CD4-positive, alpha-beta T cell (primary cell): ENCODE measurements around the gene OBP2A. TPM values are rescaled to one million over a fixed set of nuclear protein-coding genes. Genes with fewer than 3 reads are reported as not detected.
"Not testable (repeated sequence)": the region's sequence is repeated elsewhere in the genome, so short reads cannot be mapped to it uniquely, and the experiment has no call there.

ENCODE experiments used
- ATAC-seq: fragments of 200-7000 bp; cut with Tn5 transposase; one replicate; pipeline ENCODE4 v1.10.0; 2022; ENCODE audit warnings: mild to moderate bottlenecking; ENCODE audit not compliant: poor library complexity
- CTCF ChIA-PET: fragments of 350-600 bp; sonication (Branson Sonifier 250); formaldehyde crosslinking; loops from one replicate; lab custom pipeline; 2021; ENCODE audit warnings: antibody characterized with exemption, inconsistent platforms; lab: Charles Lee
- POLR2A ChIA-PET: fragments of 350-600 bp; sonication (Branson Sonifier 250); formaldehyde crosslinking; loops from one replicate; lab custom pipeline; 2021; ENCODE audit warnings: antibody characterized with exemption, inconsistent platforms; lab: Charles Lee
- DNase-seq, 14 experiments: peaks; one replicate each; pipeline ENCODE4 v3.0.0-alpha.2; 2013 to 2020; ENCODE audit warnings: mixed read lengths in 2 of 14
- H3K27ac ChIP-seq, 2 donors: one replicate each; pipeline versions ENCODE4 v1.5.1 to v1.7.0; 2013; ENCODE audit warnings: low read length in 2 of 2, low read depth in 1 of 2, mild to moderate bottlenecking in 1 of 2
- H3K27me3 ChIP-seq, 2 experiments: 1 replicate in 1 of 2; 2 replicates in 1 of 2; pipeline versions ENCODE4 v1.6.1 to v1.7.0; 2013; ENCODE audit warnings: low read length in 2 of 2, control low read depth in 1 of 2, mild to moderate bottlenecking in 1 of 2, moderate library complexity in 1 of 2; ENCODE audit not compliant: insufficient read depth in 2 of 2, control insufficient read depth in 1 of 2
- H3K36me3 ChIP-seq: one replicate; pipeline ENCODE4 v1.6.1; 2013; ENCODE audit warnings: low read length, control low read depth; ENCODE audit not compliant: insufficient read depth
- H3K4me1 ChIP-seq: one replicate; pipeline ENCODE4 v1.6.1; 2013; ENCODE audit warnings: low read length, control low read depth; ENCODE audit not compliant: insufficient read depth
- H3K4me3 ChIP-seq: one replicate; pipeline ENCODE4 v1.5.1; 2013; ENCODE audit warnings: mild to moderate bottlenecking, low read length, moderate library complexity
- H3K9me3 ChIP-seq, 2 experiments: 1 replicate in 1 of 2; 2 replicates in 1 of 2; pipeline versions ENCODE4 v1.6.1 to v1.7.0; 2013; ENCODE audit warnings: low read length in 2 of 2, mild to moderate bottlenecking in 2 of 2, control low read depth in 1 of 2, moderate library complexity in 1 of 2; ENCODE audit not compliant: control insufficient read depth in 1 of 2, insufficient read depth in 1 of 2
- H3K27ac Mint-ChIP-seq: one replicate; pipeline ENCODE4 v1.8.0; 2020; ENCODE audit warnings: mixed read lengths
- H3K27me3 Mint-ChIP-seq: one replicate; pipeline ENCODE4 v1.8.0; 2021; ENCODE audit warnings: mixed read lengths
- H3K36me3 Mint-ChIP-seq: one replicate; pipeline ENCODE4 v1.8.0; 2021; ENCODE audit warnings: low read depth, mixed read lengths
- H3K4me1 Mint-ChIP-seq: one replicate; pipeline ENCODE4 v1.8.0; 2021; ENCODE audit warnings: low read depth, mixed read lengths
- H3K4me3 Mint-ChIP-seq: one replicate; pipeline ENCODE4 v1.8.0; 2020; ENCODE audit warnings: mild to moderate bottlenecking, mixed read lengths
- H3K9me3 Mint-ChIP-seq: one replicate; pipeline ENCODE4 v1.8.0; 2020; ENCODE audit warnings: mixed read lengths
- CTCF ChIP-seq: fragments of 200-600 bp; IDR thresholded peaks from one replicate; pipeline ENCODE4 v1.8.0; 2022; ENCODE audit warnings: antibody characterized with exemption, mild to moderate bottlenecking
- intact Hi-C, 2 experiments: fragments of 100-400 bp; cut with DNase I in 1 of 2; cut with micrococcal nuclease in 1 of 2; formaldehyde crosslinking; loops; one replicate each; pipeline versions ENCODE4 v1.15.1 to v1.9.0; 2023 to 2025; cut with DNase I, micrococcal nuclease
- total RNA-seq, 174 experiments: library from RNA in 2 of 174; stranded (reverse) in 2 of 174; gene quantifications; one replicate each; pipeline ENCODE4 v1.2.3 and lab custom pipeline; 2021 to 2026

The OBP2A gene
- total RNA-seq, 2 experiments from 2014 or later: not detected

- H3K9me3 Mint-ChIP-seq: no peaks in the 10 kb centered on the region
- Histone ChIP-seq H3K4me3 (no peak overlapping the region), H3K36me3 (no peaks in the 10 kb centered on the region), H3K27ac (no peak overlapping the region), H3K9me3 (peaks cover 0 to 10% of the 10 kb centered on the region in 2 experiments), H3K4me1 (no peaks in the 10 kb centered on the region), H3K27me3 (peaks cover 5 to 6% of the 10 kb centered on the region in 2 experiments)
- H3K4me3 Mint-ChIP-seq: no peak overlapping the region
- DNase-seq: no peak
- no peaks in the 10 kb centered on the region for H3K4me1 Mint-ChIP-seq
- no peaks in the 10 kb centered on the region for H3K36me3 Mint-ChIP-seq
- peaks cover 7% of the 10 kb centered on the region for H3K27me3 Mint-ChIP-seq
- CTCF ChIA-PET: no interaction called here
- POLR2A ChIA-PET: no interaction called here
- H3K27ac Mint-ChIP-seq: no peak overlapping the region
- intact Hi-C loops: no loop called here
- ATAC-seq: no peak
- TF ChIP-seq CTCF: no peak
Measured at GRCh38 chr9:135526089-135526729, 19.7 kb upstream of the OBP2A start.

- DNase-seq: peak in 1 of 14 experiments; percentile 16
Measured at GRCh38 chr9:135526730-135527571, 19.0 kb upstream of the OBP2A start.

GRCh38 chr9:135528842-135529435, 17.0 kb upstream of the OBP2A start:
- H3K4me3 ChIP-seq, POLR2A ChIA-PET, intact Hi-C loops, CTCF ChIA-PET, DNase-seq, H3K36me3 Mint-ChIP-seq, H3K4me1 ChIP-seq, H3K4me3 Mint-ChIP-seq, H3K9me3 Mint-ChIP-seq, ATAC-seq, H3K36me3 ChIP-seq, H3K27ac Mint-ChIP-seq, H3K4me1 Mint-ChIP-seq, H3K27ac ChIP-seq: not testable (repeated sequence)
- Histone ChIP-seq H3K9me3 (peaks cover 0 to 10% of the 10 kb centered on the region in 2 experiments), H3K27me3 (peaks cover 4 to 15% of the 10 kb centered on the region in 2 experiments)
- peaks cover 21% of the 10 kb centered on the region for H3K27me3 Mint-ChIP-seq

More at GRCh38 chr9:135526730-135527571, 19.0 kb upstream of the OBP2A start:
- H3K27me3 ChIP-seq: peaks cover 6 to 7% of the 10 kb centered on the region in 2 experiments
- H3K27ac Mint-ChIP-seq: no peak overlapping the region
- no peak overlapping the region for H3K4me3 Mint-ChIP-seq
- no peak overlapping the region for H3K27ac ChIP-seq
- H3K9me3 Mint-ChIP-seq: no peaks in the 10 kb centered on the region
- intact Hi-C loops: no loop called here
- H3K36me3 Mint-ChIP-seq: no peaks in the 10 kb centered on the region
- H3K4me1 Mint-ChIP-seq: no peaks in the 10 kb centered on the region
- no peak overlapping the region for H3K4me3 ChIP-seq
- no peaks in the 10 kb centered on the region for H3K36me3 ChIP-seq
- no peaks in the 10 kb centered on the region for H3K4me1 ChIP-seq
- TF ChIP-seq CTCF: no peak
- ChIA-PET CTCF (no interaction called here), POLR2A (no interaction called here)
- H3K27me3 Mint-ChIP-seq: peaks cover 11% of the 10 kb centered on the region
- ATAC-seq: no peak
- peaks cover 0 to 10% of the 10 kb centered on the region in 2 experiments for H3K9me3 ChIP-seq
